Retinal pigment epithelial cell (primary cell): Measurements from ENCODE around the gene CDK5RAP3.
A peak's percentile ranks its signal among the peaks of the same experiment; 100 is the strongest.
"Not testable (repeated sequence)": the region's sequence is repeated elsewhere in the genome, so short reads cannot be mapped to it uniquely, and the experiment has no call there.

Source experiments
- DNase-seq: peaks from one replicate; pipeline ENCODE4 v3.0.0-alpha.2; 2010; ENCODE audit warnings: low read depth
- H3K4me3 ChIP-seq: 2 replicates; pipeline ENCODE4 v1.5.1; 2011; ENCODE audit warnings: mild to moderate bottlenecking, low read length, control low read depth, moderate library complexity
- TF ChIP-seq, protein P1 (sequence below): conservative IDR thresholded peaks from 2 replicates; pipeline ENCODE4 v1.5.1; 2011; ENCODE audit warnings: low read depth, low read length, control low read depth, inconsistent platforms

The CDK5RAP3 gene

DNA sequence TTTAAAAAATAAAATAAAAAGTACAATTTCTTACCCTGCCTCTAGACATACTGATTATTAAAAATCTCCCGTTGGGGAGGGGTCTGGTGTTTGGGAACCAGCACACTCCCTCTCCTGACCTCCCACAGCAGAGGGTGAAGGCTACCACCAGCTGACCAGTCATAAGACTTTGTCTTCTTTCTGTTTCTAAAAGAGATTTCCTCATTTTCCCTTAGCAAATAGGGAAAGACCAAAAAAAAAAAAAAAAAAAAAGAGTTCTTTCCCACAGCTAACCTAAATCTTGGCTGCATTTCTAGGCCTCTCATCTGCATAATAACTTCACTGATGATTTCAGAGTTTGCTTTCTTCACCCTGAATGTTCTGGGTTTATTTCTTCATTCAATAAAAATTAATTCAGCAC lies 30.3 kb downstream of the CDK5RAP3 start:
- no peak overlapping the region for H3K4me3 ChIP-seq
- no peak for DNase-seq
- TF ChIP-seq, protein P1, sequence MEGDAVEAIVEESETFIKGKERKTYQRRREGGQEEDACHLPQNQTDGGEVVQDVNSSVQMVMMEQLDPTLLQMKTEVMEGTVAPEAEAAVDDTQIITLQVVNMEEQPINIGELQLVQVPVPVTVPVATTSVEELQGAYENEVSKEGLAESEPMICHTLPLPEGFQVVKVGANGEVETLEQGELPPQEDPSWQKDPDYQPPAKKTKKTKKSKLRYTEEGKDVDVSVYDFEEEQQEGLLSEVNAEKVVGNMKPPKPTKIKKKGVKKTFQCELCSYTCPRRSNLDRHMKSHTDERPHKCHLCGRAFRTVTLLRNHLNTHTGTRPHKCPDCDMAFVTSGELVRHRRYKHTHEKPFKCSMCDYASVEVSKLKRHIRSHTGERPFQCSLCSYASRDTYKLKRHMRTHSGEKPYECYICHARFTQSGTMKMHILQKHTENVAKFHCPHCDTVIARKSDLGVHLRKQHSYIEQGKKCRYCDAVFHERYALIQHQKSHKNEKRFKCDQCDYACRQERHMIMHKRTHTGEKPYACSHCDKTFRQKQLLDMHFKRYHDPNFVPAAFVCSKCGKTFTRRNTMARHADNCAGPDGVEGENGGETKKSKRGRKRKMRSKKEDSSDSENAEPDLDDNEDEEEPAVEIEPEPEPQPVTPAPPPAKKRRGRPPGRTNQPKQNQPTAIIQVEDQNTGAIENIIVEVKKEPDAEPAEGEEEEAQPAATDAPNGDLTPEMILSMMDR: no peak

- not testable (repeated sequence) for H3K4me3 ChIP-seq, DNase-seq
Measured at GRCh38 chr17:48001657-48002056, 30.7 kb downstream of the CDK5RAP3 start.

DNA sequence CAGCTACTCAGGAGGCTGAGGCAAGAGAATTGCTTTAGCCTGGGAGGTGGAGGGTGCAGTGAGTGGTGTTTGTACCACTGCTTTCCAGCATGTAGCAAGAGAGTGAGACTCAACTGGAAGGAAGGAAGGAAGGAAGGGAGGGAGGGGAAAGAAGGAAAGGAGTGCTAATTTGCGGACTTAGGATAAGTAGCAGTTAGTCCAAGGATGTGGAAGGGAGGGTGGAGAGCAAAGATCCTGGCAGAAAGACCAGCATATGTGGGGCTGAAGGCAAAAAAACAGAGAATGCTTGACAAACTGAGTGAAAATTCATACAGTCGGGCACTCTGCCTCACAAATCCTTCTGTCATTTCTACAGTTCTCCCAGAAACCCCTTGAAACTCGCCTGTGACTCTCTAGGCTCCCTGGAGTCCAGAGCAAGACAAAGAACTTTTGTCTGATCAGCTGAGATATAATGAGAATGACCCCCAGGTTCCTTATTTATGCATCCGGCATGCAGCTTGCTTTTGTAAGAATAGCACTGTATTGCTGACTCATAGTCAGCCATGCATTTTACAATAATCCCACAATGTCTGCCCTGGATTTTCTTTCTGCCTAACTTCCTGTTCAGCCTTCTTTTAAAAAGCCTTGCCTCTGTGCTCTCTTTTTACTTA lies 31.5 kb downstream of the CDK5RAP3 start:
- no peak overlapping the region for H3K4me3 ChIP-seq
- TF ChIP-seq, protein P1: no peak
- DNase-seq: peak; percentile 95

- DNase-seq: no peak
- TF ChIP-seq, protein P1: no peak
- H3K4me3 ChIP-seq: no peak overlapping the region
Measured at GRCh38 chr17:48002916-48003416, 32.1 kb downstream of the CDK5RAP3 start.

- DNase-seq: no peak
- no peak overlapping the region for H3K4me3 ChIP-seq
- TF ChIP-seq, protein P1: peak; percentile 25
Measured at GRCh38 chr17:48003417-48004151, 32.7 kb downstream of the CDK5RAP3 start.

GRCh38 chr17:48004983-48005382 lies 34.1 kb downstream of the CDK5RAP3 start:
- TF ChIP-seq, protein P1: no peak
- H3K4me3 ChIP-seq: no peak overlapping the region
- DNase-seq: no peak

- TF ChIP-seq, protein P1: no peak
- H3K4me3 ChIP-seq: no peak overlapping the region
- DNase-seq: no peak
Measured at GRCh38 chr17:48006936-48007709, 36.2 kb downstream of the CDK5RAP3 start.
